ENCODE measurements around the gene ZBTB1.

ZBTB1 gene

GRCh38 chr14:64572386-64573104 lies 68.0 kb downstream of the ZBTB1 start:
- DNase-seq (ENCODE audit: low read depth): no peak

DNA sequence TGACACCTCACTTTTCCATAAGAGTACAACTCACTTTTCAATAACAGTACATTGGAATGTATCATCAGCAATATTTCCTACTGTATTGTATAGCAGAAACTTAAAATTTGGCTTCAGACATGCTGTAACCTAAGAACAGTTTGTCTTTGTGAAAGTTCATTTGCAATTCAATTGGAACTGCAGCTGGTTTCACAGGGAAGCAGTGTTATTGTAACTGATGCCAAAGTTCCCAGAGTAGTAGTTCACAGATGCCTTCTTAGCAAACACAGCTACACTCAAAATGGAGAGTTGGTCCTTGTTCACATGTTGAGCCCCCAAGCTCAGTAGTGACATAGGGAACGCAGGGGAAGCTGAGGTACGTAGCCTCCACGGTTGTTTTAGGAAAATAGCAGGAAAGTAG lies 68.5 kb downstream of the ZBTB1 start:
- no peak for DNase-seq (ENCODE audit: low read depth)

Measured in activated T-helper 9 cell treated with anti-CD3 and anti-CD28 coated beads, Interleukin-2, amount 50 U/mL, for 16 hours (primary cell).